ENCODE data around the gene PLCB2. TPM values are rescaled to one million over a fixed set of nuclear protein-coding genes. Genes with fewer than 3 reads are reported as not detected.

PLCB2 gene
- total RNA-seq, 1 donor from 2014 or later = 2.6 TPM

GRCh38 chr15:40320931-40321371 lies 13.2 kb upstream of the PLCB2 start:
- Mint-ChIP-seq H3K27me3 (ENCODE audit: unreplicated experiment) (peaks cover 6% of the 10 kb centered on the region), H3K9me3 (ENCODE audit: unreplicated experiment) (peaks cover 7% of the 10 kb centered on the region), H3K36me3 (ENCODE audit: unreplicated experiment) (no peaks in the 10 kb centered on the region), H3K4me3 (ENCODE audit: unreplicated experiment) (peak overlapping the region; percentile 31), H3K4me1 (ENCODE audit: low read depth, unreplicated experiment) (peaks cover 18% of the 10 kb centered on the region), H3K27ac (ENCODE audit: unreplicated experiment) (peak overlapping the region; percentile 60)
- peak; percentile 42 for DNase-seq
- TF ChIP-seq CTCF (IDR thresholded peaks at IDR 0.05; ENCODE audit: partially characterized antibody, unreplicated experiment) = peak; percentile 97

- no peak for DNase-seq
- no peaks in the 10 kb centered on the region for H3K36me3 Mint-ChIP-seq (ENCODE audit: unreplicated experiment)
- H3K27me3 Mint-ChIP-seq (ENCODE audit: unreplicated experiment) = peaks cover 6% of the 10 kb centered on the region
- no peak for TF ChIP-seq CTCF (IDR thresholded peaks at IDR 0.05; ENCODE audit: partially characterized antibody, unreplicated experiment)
- H3K4me3 Mint-ChIP-seq (ENCODE audit: unreplicated experiment) = no peak overlapping the region
- no peak overlapping the region for H3K27ac Mint-ChIP-seq (ENCODE audit: unreplicated experiment)
- H3K9me3 Mint-ChIP-seq (ENCODE audit: unreplicated experiment) = peaks cover 7% of the 10 kb centered on the region
- peaks cover 14% of the 10 kb centered on the region for H3K4me1 Mint-ChIP-seq (ENCODE audit: low read depth, unreplicated experiment)
Observed at GRCh38 chr15:40320409-40320808, 12.7 kb upstream of the PLCB2 start.

DNA sequence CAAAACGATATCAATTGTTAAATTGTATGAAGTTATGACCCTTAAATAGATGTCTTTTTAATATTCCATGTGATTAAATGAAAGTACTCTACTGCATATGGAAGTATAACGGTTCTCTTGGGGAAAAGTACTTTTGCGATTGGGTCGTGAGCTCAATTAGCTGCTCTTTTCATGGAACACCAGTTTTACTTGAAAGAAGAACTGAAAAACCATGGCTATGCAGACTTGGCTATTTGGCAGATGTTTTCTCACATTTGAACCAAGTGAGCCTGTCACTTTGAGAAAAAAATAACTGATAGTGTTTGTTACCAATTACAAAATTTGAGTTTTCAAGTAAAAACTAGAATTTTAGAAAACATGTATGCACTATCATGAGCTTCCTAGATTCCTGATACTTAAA lies 9.8 kb upstream of the PLCB2 start:
- Mint-ChIP-seq H3K27me3 (ENCODE audit: unreplicated experiment) (peaks cover 4% of the 10 kb centered on the region), H3K27ac (ENCODE audit: unreplicated experiment) (no peak overlapping the region), H3K36me3 (ENCODE audit: unreplicated experiment) (no peaks in the 10 kb centered on the region)

DNA sequence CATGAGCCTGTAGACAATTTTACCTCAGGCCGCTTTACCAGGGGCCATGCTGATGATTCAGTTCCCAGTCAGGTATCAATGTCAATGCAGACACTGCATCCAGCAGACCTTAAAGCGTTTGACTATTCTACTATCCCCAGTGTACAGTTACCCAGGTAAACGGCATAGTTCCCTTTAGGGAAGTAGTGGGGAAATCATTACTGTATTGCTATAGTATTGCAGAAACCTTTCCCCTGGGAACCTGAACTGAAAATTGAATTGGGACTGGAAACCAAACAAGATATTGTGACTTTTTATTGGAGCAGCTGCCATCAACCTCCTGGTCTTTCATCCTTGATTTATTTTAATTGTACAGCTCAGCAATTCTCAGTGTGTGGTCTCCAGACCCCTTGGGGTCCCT lies 9.2 kb upstream of the PLCB2 start:
- Mint-ChIP-seq H3K4me3 (ENCODE audit: unreplicated experiment) (no peak overlapping the region), H3K36me3 (ENCODE audit: unreplicated experiment) (no peaks in the 10 kb centered on the region), H3K27me3 (ENCODE audit: unreplicated experiment) (peaks cover 4% of the 10 kb centered on the region), H3K4me1 (ENCODE audit: low read depth, unreplicated experiment) (peaks cover 8% of the 10 kb centered on the region), H3K27ac (ENCODE audit: unreplicated experiment) (no peak overlapping the region), H3K9me3 (ENCODE audit: unreplicated experiment) (peaks cover 4% of the 10 kb centered on the region)
- no peak for TF ChIP-seq CTCF (IDR thresholded peaks at IDR 0.05; ENCODE audit: partially characterized antibody, unreplicated experiment)
- no peak for DNase-seq

More for the DNA sequence above, 9.8 kb upstream of the PLCB2 start:
- H3K4me3 Mint-ChIP-seq (ENCODE audit: unreplicated experiment) = no peak overlapping the region
- no peak for DNase-seq
- peaks cover 4% of the 10 kb centered on the region for H3K9me3 Mint-ChIP-seq (ENCODE audit: unreplicated experiment)
- TF ChIP-seq CTCF (IDR thresholded peaks at IDR 0.05; ENCODE audit: partially characterized antibody, unreplicated experiment) = no peak
- H3K4me1 Mint-ChIP-seq (ENCODE audit: low read depth, unreplicated experiment) = peaks cover 9% of the 10 kb centered on the region

DNA sequence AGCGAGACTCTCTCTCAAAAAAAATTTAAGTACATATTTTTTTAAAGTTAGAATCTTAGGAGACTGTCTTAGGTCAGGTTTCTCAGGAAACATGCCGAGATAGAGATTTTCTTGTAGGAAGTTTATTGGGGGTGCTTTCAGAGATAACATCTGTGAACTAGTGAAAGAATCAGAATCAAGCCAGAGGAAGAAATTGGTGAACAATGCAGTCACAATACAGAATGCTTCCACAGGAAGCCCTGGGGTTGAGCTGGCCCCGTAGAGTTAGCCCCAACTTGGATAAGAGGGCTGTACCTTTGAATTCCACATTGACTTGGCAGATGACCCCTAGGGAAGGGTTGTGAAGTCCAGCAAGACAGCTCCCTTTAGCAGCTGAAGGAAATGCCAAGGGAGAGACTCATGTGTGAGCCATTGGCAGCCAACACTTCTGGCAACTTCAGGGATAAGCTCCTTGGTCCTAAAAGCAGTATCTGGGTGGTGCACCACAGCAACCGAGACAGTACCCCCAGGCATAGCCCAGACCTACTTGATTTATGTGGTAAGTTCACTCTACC lies 7.1 kb upstream of the PLCB2 start:
- Mint-ChIP-seq H3K4me1 (ENCODE audit: low read depth, unreplicated experiment) (peaks cover 3% of the 10 kb centered on the region), H3K4me3 (ENCODE audit: unreplicated experiment) (no peak overlapping the region), H3K27ac (ENCODE audit: unreplicated experiment) (no peak overlapping the region), H3K27me3 (ENCODE audit: unreplicated experiment) (no peaks in the 10 kb centered on the region), H3K9me3 (ENCODE audit: unreplicated experiment) (peaks cover 1% of the 10 kb centered on the region), H3K36me3 (ENCODE audit: unreplicated experiment) (no peaks in the 10 kb centered on the region)
- TF ChIP-seq CTCF (IDR thresholded peaks at IDR 0.05; ENCODE audit: partially characterized antibody, unreplicated experiment) = no peak
- no peak for DNase-seq
